Endothelial cell of umbilical vein (primary cell): Measurements from ENCODE around the gene KRTAP2-3. TPM values are rescaled to one million over a fixed set of nuclear protein-coding genes. Genes with fewer than 3 reads are reported as not detected.

ENCODE experiments used
- BruUV-seq: library from RNA; stranded (reverse); fragments of 400-500 nt; replicated peaks from 2 replicates; lab custom pipeline; 2021; lab: Mats Ljungman, UMichigan
- CTCF ChIA-PET: fragments of 300-600, 350-600 bp; sonication (Branson Sonifier 250); formaldehyde crosslinking; loops from one replicate; lab custom pipeline; 2021; ENCODE audit warnings: antibody characterized with exemption, inconsistent platforms; lab: Charles Lee
- POLR2A ChIA-PET: fragments of 300-600, 350-600 bp; sonication (Branson Sonifier 250); formaldehyde crosslinking; loops from one replicate; lab custom pipeline; 2021; ENCODE audit warnings: antibody characterized with exemption, inconsistent platforms; lab: Charles Lee
- DNase-seq: peaks from one replicate; pipeline ENCODE4 v3.0.0-alpha.2; 2011; ENCODE audit warnings: low read depth, low spot score
- FAIRE-seq: peaks from 2 replicates; lab custom pipeline; 2011; peaks lifted over from hg19 to GRCh38; lab: Jason Lieb, UNC
- H2AFZ ChIP-seq: 2 replicates; pipeline ENCODE4 v1.6.0; 2012; ENCODE audit warnings: low read depth, low read length, control low read depth, inconsistent platforms
- H3K27ac ChIP-seq: 2 replicates; pipeline ENCODE4 v1.5.1; 2011; ENCODE audit warnings: low read depth, mild to moderate bottlenecking, control low read depth, low read length, moderate library complexity; ENCODE audit not compliant: insufficient read depth
- H3K27me3 ChIP-seq, 2 experiments: 2 replicates each; pipeline versions ENCODE4 v1.6.0 to v1.6.1; 2011; ENCODE audit warnings: low read length in 2 of 2, mixed read lengths in 1 of 2; ENCODE audit not compliant: control insufficient read depth in 2 of 2, insufficient read depth in 2 of 2
- H3K36me3 ChIP-seq, 2 experiments: 2 replicates in 1 of 2; 3 replicates in 1 of 2; pipeline ENCODE4 v1.5.1; 2011; ENCODE audit warnings: low read length in 2 of 2, mild to moderate bottlenecking in 1 of 2, moderate library complexity in 1 of 2; ENCODE audit not compliant: control insufficient read depth in 2 of 2, insufficient read depth in 2 of 2; ENCODE audit errors: extremely low read depth in 1 of 2
- H3K4me1 ChIP-seq: 3 replicates; pipeline ENCODE4 v1.5.1; 2011; ENCODE audit warnings: mild to moderate bottlenecking, low read length; ENCODE audit not compliant: control insufficient read depth, insufficient read depth; ENCODE audit errors: extremely low read depth
- H3K4me2 ChIP-seq: 2 replicates; pipeline ENCODE4 v1.6.1; 2011; ENCODE audit warnings: low read length, control low read depth, mixed read lengths; ENCODE audit not compliant: insufficient read depth
- H3K4me3 ChIP-seq, 3 experiments: fragments of 200-600 bp in 1 of 3; sonication (generic), shearing (Covaris generic) in 1 of 3; replicated peaks in 1 of 3; 2 replicates each; pipeline ENCODE4 v1.5.1; 2011 to 2016; ENCODE audit warnings: control low read depth in 3 of 3, low read length in 3 of 3, mild to moderate bottlenecking in 2 of 3, inconsistent platforms in 1 of 3, low read depth in 1 of 3, moderate library complexity in 1 of 3; ENCODE audit not compliant: insufficient read depth in 1 of 3
- H3K79me2 ChIP-seq: 2 replicates; pipeline ENCODE4 v1.6.0; 2012; ENCODE audit warnings: low read length, inconsistent platforms; ENCODE audit not compliant: control insufficient read depth, insufficient read depth
- H3K9ac ChIP-seq: replicated peaks from 2 replicates; pipeline ENCODE3; 2011; ENCODE audit warnings: low read length, control low read depth; ENCODE audit not compliant: insufficient read depth; ENCODE audit errors: extremely low read depth
- H3K9me1 ChIP-seq: replicated peaks from 3 replicates; pipeline ENCODE4 v1.6.0; 2011; ENCODE audit warnings: mild to moderate bottlenecking, low read length; ENCODE audit not compliant: control insufficient read depth, insufficient read depth; ENCODE audit errors: extremely low read depth
- H3K9me3 ChIP-seq: replicated peaks from 2 replicates; pipeline ENCODE4 v1.5.1; 2012; ENCODE audit warnings: low read length, inconsistent platforms; ENCODE audit not compliant: control insufficient read depth, insufficient read depth
- H4K20me1 ChIP-seq: replicated peaks from 2 replicates; pipeline ENCODE3; 2011; ENCODE audit warnings: mild to moderate bottlenecking, low read length; ENCODE audit not compliant: control insufficient read depth, insufficient read depth; ENCODE audit errors: extremely low read depth
- CTCF ChIP-seq, 2 donors: IDR thresholded peaks; 1 replicate in 1 of 2; 2 replicates in 1 of 2; pipeline ENCODE4 v1.5.1; 2011; ENCODE audit warnings: low read length in 2 of 2, mild to moderate bottlenecking in 2 of 2, moderate library complexity in 2 of 2, control low read depth in 1 of 2, inconsistent platforms in 1 of 2, low read depth in 1 of 2; ENCODE audit not compliant: insufficient read depth in 1 of 2; ENCODE audit errors: extremely low read depth in 1 of 2
- EZH2 ChIP-seq: IDR thresholded peaks from 2 replicates; pipeline ENCODE4 v1.6.1; 2012; ENCODE audit warnings: borderline replicate concordance, low read depth, mild to moderate bottlenecking, moderate library complexity, low read length, inconsistent platforms; ENCODE audit not compliant: severe bottlenecking
- GATA2 ChIP-seq: IDR thresholded peaks from 2 replicates; pipeline ENCODE4 v1.7.0; 2011; ENCODE audit warnings: low read depth, mild to moderate bottlenecking, moderate library complexity, mixed read lengths, low read length; ENCODE audit not compliant: insufficient read length, insufficient read depth
- JUN ChIP-seq: IDR thresholded peaks from 2 replicates; pipeline ENCODE4 v1.6.1; 2011; ENCODE audit warnings: borderline replicate concordance, low read depth; ENCODE audit not compliant: insufficient read length, insufficient read depth
- POLR2A ChIP-seq: IDR thresholded peaks from 2 replicates; pipeline ENCODE4 v1.6.1; 2012; ENCODE audit warnings: low read depth, mild to moderate bottlenecking, control low read depth, low read length
- dilution Hi-C: fragments of 300-500 bp; cut with MboI; formaldehyde crosslinking; loops from one replicate; pipeline ENCODE4 v1.15.0; 2019; ENCODE audit warnings: low sequenced_read_pairs; ENCODE audit not compliant: extremely low pct_ligation_motif_present
- intact Hi-C: fragments of 100-400 bp; cut with micrococcal nuclease; formaldehyde crosslinking; loops from one replicate; pipeline ENCODE4 v1.10.0; 2022
- polyA plus RNA-seq, 4 experiments: library from polyadenylated mRNA; depleted of rRNA in 3 of 4; stranded (reverse) in 3 of 4; unstranded in 1 of 4; fragments of >200 nt; gene quantifications; 2 replicates each; pipeline versions ENCODE4 v1.2.1 to v1.2.3, GENCODE V29; 2011 to 2012; ENCODE audit warnings: missing spikeins in 1 of 4
- total RNA-seq: library from RNA; stranded (reverse); gene quantifications from 2 replicates; pipeline ENCODE4 v1.2.3, GENCODE V29; 2021
- TF ChIP-seq, protein P1 (sequence below): IDR thresholded peaks from 2 replicates; pipeline ENCODE4 v1.6.1; 2011; ENCODE audit not compliant: insufficient read depth, insufficient read length

KRTAP2-3 gene
- total and polyA plus RNA-seq, 2 donors (not counting 3 experiments of a cell fraction or from before 2014, with no cell fraction given): not detected

DNA sequence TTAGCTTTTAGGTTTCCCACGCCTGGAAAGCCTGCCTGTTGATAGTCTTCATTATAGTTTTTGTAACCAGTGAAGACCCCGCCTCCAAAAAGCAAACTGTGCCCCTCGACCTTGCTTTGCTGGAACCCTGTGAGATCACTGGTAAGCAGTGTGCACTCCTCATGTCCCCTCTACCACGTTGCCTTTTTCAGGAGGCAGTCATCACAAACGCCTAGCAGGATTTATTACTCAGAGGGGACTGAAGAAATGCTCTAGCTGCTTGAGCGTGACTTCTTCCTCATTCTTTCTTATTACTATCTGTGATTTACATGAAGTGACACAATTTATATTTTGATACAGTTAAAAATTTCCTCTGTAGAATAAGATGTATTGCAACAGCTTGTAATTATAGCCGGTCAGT, 44.5 kb downstream of the KRTAP2-3 start:
- Histone ChIP-seq H4K20me1 (no peaks in the 10 kb centered on the region), H3K9ac (no peak overlapping the region), H2AFZ (no peak overlapping the region), H3K4me3 (no peak overlapping the region), H3K79me2 (no peaks in the 10 kb centered on the region), H3K27ac (no peak overlapping the region), H3K36me3 (no peaks in the 10 kb centered on the region), H3K4me2 (no peak overlapping the region), H3K9me3 (no peaks in the 10 kb centered on the region), H3K27me3 (peaks cover 0 to 1% of the 10 kb centered on the region in 2 experiments), H3K4me1 (no peaks in the 10 kb centered on the region), H3K9me1 (no peaks in the 10 kb centered on the region)
- dilution Hi-C loops: no loop called here
- BruUV-seq: no TSS peak
- intact Hi-C loops: no loop called here
- POLR2A ChIA-PET: no interaction called here
- TF ChIP-seq EZH2 (no peak), JUN (no peak), POLR2A (no peak), CTCF (IDR thresholded peaks at IDR 0.05; ENCODE audit: extremely low read depth in 1 of 2, insufficient read depth in 1 of 2, low read depth in 1 of 2, low read length in 2 of 2) (no peak)
- CTCF ChIA-PET: no interaction called here
- FAIRE-seq: no peak
- DNase-seq: no peak

- no peak for FAIRE-seq
- H3K27me3 ChIP-seq: peaks cover 0 to 1% of the 10 kb centered on the region in 2 experiments
- no TSS peak for BruUV-seq
- CTCF ChIA-PET: interaction anchor here (0.6 kb wide), 1 partner anchor 635 kb away, joined by 4 read pairs; no protein-coding TSS in a partner anchor
- TF ChIP-seq POLR2A: no peak
- TF ChIP-seq, protein P1, sequence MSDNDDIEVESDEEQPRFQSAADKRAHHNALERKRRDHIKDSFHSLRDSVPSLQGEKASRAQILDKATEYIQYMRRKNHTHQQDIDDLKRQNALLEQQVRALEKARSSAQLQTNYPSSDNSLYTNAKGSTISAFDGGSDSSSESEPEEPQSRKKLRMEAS: no peak
- TF ChIP-seq GATA2: no peak
- TF ChIP-seq EZH2: no peak
- no peak for TF ChIP-seq CTCF (IDR thresholded peaks at IDR 0.05; ENCODE audit: extremely low read depth in 1 of 2, insufficient read depth in 1 of 2, low read depth in 1 of 2, low read length in 2 of 2)
- no peak for DNase-seq
- no peak overlapping the region for H2AFZ ChIP-seq
- H3K4me2 ChIP-seq: no peak overlapping the region
- intact Hi-C loops (no loop called here), dilution Hi-C loops (no loop called here)
- H3K4me1 ChIP-seq: no peaks in the 10 kb centered on the region
- no peak overlapping the region for H3K9ac ChIP-seq
- H3K36me3 ChIP-seq: no peaks in the 10 kb centered on the region
- no peak overlapping the region for H3K27ac ChIP-seq
- H3K9me3 ChIP-seq: no peaks in the 10 kb centered on the region
- H3K9me1 ChIP-seq: no peaks in the 10 kb centered on the region
- no peaks in the 10 kb centered on the region for H3K79me2 ChIP-seq
- H4K20me1 ChIP-seq: no peaks in the 10 kb centered on the region
- no peak overlapping the region for H3K4me3 ChIP-seq
- POLR2A ChIA-PET: no interaction called here
Measured at GRCh38 chr17:41013606-41014005, 46.3 kb downstream of the KRTAP2-3 start.
